Raji (cell line): Measurements from ENCODE around the gene CDKN1C.

Experiments used
- POLR2A ChIP-seq: IDR thresholded peaks from 2 replicates; pipeline ENCODE4 v1.6.1; 2011; ENCODE audit warnings: low read depth, low read length, control low read depth; ENCODE audit not compliant: insufficient read depth

Gene CDKN1C

DNA sequence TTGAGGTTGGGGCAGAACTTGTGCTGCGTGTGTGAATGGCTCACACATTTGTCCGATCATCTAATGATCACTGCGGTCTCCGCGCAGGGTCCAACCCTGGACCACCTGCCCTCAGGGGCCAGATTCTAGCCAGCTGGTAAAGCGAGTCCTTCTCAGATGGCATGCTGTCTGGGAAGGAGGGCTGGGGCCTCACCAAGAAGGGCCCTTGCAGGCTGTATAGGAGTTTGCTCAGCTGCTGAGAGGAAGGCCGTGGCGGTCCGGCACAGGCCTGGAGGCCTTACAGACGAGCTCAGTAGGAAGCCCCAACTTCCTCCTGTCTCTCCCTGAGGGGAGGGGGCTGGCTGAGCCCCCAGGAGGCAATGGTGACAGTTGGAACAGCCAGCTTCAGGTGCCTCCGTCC, 29.9 kb upstream of the CDKN1C start:
- TF ChIP-seq POLR2A: no peak

DNA sequence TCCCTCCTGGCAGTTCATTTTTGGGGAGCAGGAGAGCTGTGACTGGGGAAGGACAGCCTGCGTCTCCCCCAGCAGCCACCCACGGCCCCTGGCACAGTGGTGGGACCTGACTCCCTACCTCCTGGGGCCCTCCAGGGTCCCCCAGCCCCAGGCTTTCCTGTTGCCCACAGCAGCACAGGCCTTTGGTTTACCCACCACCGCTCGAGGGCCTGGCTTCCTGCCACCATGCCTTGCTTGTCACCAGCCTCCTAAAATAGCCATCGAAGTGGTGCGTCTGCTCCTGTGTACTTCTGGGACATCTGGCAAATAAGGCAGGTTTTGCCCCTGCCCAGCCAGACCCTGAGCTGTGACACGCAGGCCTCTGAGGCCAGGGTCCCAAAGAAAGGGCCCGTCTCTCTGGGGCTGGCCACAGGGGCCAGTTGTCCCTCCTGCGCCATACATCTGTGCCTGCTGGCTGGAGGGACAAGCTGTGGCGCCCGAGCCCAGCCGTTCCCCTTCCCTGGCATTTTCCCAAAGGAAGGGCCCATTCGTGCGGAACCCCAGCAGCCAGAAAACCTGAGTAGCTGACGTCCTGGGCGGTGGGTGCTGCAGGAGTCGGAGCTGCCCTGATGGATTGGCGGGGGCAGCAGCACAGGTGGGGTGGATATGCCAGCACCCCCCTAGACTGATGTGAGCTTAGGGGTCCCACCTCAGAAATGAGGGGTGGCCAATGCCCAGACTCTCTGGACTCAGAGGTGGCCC, 29.1 kb upstream of the CDKN1C start:
- no peak for TF ChIP-seq POLR2A

GRCh38 chr11:2913776-2914175, 28.2 kb upstream of the CDKN1C start:
- TF ChIP-seq POLR2A: no peak

DNA sequence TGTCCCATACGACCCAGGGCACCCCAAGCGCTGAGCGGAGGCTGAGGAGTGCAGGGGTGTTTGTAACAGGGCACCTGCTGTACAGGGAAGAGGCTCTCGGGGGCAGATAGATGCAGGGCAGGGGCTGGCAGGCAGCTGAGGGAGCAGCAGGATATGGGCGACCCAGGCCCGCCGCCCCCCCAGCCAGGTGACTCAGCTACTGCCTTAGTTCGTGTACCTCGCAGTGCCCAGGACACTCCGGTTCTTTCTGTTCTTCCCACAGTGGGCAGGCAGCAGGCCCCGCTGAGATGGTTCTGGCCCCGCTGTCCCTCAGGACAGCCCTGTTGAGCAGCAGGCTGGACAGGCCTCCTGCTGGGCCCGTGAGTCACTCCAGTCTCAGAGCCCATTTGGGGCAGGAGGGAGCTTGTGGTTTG, 27.4 kb upstream of the CDKN1C start:
- no peak for TF ChIP-seq POLR2A

- no peak for TF ChIP-seq POLR2A
Observed at GRCh38 chr11:2912498-2912897, 26.9 kb upstream of the CDKN1C start.

- TF ChIP-seq POLR2A: no peak
Observed at GRCh38 chr11:2911785-2912391, 26.3 kb upstream of the CDKN1C start.

DNA sequence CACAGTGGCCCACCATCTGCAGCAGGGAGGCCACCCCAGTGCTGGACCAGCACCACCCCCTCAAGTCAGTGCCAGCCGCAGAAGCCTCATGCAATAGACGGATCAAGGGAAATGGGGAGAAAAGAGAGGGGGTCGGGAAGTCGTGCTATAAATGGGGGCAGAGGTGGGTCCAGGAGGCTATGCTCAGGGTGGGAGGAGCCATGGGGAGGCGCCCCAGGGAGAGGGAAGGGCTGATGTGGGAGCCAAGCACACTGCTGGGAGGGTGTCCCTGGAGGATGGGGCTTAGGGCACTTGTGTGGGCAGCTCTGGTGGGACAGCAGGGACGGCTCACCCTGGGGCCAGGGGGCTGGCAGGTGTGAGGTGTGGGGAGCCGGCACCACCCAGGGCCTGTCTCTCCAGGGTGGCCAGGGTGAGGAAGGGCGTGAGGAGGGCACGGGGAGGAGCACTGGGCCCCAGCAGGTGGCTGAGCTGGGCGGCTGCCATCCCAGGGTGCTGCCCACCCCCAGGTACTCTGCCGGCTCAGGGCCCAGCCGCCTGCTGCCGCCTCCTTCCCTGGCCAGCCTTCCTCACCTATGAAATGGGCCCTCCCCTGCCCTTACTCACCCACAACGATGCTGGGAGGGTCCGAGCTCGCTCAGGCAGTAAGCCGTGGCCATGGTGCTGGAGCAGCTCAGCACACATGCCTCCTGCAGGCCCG, 25.7 kb upstream of the CDKN1C start:
- no peak for TF ChIP-seq POLR2A

GRCh38 chr11:2910401-2910955, 24.9 kb upstream of the CDKN1C start:
- TF ChIP-seq POLR2A: no peak

DNA sequence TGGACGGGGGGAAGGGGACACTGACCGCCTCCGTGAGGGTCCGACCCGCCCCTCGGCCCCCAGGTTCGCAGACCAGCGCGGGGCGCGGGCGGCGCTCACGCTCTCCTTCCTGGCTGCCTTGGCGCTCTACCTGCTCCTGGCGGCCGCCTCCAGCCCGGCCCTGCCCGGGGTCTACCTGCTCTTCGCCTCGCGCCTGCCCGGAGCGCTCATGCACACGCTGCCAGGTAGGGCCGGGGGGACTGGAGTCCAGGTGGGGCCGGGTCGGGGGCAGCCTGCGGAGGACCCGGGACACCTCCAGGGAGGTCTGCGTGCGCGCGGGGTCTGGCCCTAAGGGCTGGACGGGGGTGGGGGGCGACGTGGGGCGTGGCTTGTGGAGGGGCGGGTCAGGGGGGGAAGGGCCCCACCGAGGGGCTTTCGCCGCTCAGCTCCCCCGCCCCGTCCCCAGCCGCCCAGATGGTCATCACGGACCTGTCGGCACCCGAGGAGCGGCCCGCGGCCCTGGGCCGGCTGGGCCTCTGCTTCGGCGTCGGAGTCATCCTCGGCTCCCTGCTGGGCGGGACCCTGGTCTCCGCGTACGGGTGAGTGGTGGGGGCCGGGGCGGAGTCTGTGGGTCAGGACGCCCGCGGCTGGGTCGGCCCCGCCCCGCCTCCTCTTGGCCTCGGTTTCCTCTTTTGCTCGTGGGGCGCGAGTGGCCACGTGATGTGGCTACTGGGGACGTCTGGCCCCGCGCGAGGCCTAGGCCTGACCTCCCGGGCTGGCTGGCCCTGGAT, 23.7 kb upstream of the CDKN1C start:
- TF ChIP-seq POLR2A: no peak

DNA sequence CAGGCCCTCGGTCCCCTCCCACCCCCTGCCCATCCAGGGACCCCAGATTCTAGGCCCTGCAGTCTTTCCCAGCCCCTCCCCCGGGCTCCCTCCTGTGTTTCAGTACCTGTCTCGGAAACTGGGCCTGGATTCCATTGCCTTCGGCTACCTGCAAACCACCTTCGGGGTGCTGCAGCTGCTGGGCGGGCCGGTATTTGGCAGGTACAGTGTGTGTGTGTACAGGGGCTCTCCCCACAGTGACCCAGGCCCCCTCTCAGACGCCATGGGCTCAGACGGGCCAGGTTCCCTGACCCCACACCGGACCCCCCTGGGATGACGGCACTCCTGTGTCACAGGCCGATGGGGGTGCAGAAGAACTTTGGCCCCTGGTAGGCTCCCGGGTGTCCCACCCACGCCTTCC, 22.6 kb upstream of the CDKN1C start:
- TF ChIP-seq POLR2A: no peak

GRCh38 chr11:2904153-2905052, 18.8 kb upstream of the CDKN1C start:
- no peak for TF ChIP-seq POLR2A

GRCh38 chr11:2903672-2904011, 18.1 kb upstream of the CDKN1C start:
- no peak for TF ChIP-seq POLR2A

- TF ChIP-seq POLR2A: no peak
Observed at GRCh38 chr11:2902784-2903671, 17.5 kb upstream of the CDKN1C start.
